Measurements from ENCODE around the gene RAD51B.

GRCh38 chr14:68598089-68598488, 778.5 kb downstream of the RAD51B start:
- TF ChIP-seq POLR2A (IDR thresholded peaks at IDR 0.05; ENCODE audit: low read depth, low read length): no peak
- TF ChIP-seq POLR2AphosphoS5 (IDR thresholded peaks at IDR 0.05; ENCODE audit: low read depth, low read length): no peak
- no peak for TF ChIP-seq TAF1 (IDR thresholded peaks at IDR 0.05; ENCODE audit: borderline replicate concordance, low read depth, low read length)

All from GM12892 (cell line).